Measurements from ENCODE around the gene CCM2L. TPM values are rescaled to one million over a fixed set of nuclear protein-coding genes. Genes with fewer than 3 reads are reported as not detected.

The CCM2L gene
- polyA plus RNA-seq, 3 donors from 2014 or later = not detected

DNA sequence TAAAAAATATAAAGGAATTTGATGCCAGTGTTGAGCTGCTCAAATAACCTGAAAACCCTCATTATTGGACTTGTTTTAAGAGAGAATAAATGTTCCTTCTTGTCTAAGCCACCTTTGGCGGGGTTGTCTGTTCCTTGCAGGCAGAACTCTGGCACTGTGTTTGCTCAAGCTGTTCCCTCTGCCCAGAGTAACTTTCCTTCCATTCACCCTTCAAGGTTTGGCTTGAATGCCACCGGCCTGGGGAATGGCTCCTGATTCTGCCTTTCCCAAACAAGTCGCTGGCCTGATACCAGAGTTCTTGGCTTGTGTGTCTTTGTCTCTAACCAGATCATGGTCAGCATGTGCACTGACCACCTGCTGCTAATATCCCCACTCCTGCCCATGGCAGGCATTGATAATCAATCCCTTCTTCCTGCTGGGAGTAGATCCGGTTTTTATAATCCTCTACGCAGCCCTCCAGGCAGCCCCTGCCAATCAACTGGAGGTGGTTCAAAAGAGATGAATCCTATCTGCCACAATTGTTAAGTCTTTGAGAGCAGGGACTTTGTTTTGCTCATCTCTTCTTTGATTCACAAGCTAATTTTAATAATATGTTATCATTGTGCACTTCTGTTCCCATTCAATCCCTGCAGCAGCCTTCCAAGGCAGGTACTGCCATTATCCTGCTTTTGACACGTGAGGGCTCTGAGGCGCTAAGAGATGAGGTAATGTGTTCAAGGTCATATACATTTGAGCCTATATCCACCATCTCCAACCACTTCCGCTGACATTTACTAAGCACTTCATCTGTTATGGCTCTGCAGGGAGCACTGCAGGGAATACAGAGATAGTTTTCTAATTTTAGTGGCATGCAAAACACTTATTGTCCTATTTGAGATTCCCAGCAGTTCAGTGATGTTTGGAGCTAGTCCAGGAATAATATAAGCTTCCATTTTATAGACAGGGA is 3.1 kb upstream of the CCM2L start:
- Mint-ChIP-seq H3K9me3 (no peaks in the 10 kb centered on the region), H3K4me3 (no peak overlapping the region), H3K4me1 (no peaks in the 10 kb centered on the region), H3K27me3 (ENCODE audit: low read depth in 3 of 3) (peaks cover 7 to 12% (median 8%) of the 10 kb centered on the region in 3 donors), H3K36me3 (no peaks in the 10 kb centered on the region), H3K27ac (no peak overlapping the region)
- no peak for DNase-seq

DNA sequence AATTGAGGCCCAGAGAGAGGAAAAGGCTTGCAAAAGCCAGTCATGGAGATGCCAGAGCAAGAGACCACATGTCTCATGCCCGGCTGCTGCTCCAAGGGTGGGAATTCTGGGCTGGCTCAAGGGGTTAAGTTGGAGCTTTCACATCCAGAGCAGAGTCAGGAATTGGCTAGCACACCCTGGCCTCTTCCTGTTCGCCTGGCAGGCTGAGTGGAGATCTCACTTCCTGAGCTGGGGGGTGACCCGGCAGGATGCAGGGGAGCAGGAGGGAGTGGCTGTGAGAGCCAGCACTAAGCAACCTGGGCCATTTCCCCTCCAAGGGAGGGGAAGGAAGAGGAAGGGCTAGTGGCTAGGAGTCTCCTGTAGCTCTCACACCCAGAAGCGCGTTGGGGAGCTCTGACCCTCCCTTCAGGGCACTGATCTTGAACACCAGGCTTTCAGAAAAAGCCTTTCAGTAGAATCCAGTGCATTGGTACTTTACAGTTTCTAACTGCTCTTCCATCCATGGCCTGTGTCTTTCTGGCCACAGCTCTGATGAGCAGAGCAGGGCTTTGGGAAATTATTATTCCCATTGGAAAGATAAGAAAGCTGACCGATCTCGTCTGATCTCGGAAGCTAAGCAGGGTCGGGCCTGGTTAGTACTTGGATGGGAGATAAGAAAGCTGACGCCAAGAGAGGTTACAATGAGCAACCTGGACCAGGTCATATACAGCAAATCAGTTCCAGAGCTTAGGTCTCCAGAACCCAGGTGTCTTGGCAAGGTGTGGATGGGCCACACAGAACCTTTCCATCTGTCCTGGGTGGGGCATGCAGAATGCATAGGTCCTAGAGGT is 2.2 kb upstream of the CCM2L start:
- no peak for DNase-seq
- no peaks in the 10 kb centered on the region for H3K9me3 Mint-ChIP-seq
- no peaks in the 10 kb centered on the region for H3K36me3 Mint-ChIP-seq
- H3K27ac Mint-ChIP-seq = no peak overlapping the region
- H3K27me3 Mint-ChIP-seq (ENCODE audit: low read depth in 3 of 3) = peaks cover 7 to 12% (median 8%) of the 10 kb centered on the region in 3 donors
- no peak overlapping the region for H3K4me3 Mint-ChIP-seq
- no peaks in the 10 kb centered on the region for H3K4me1 Mint-ChIP-seq

DNA sequence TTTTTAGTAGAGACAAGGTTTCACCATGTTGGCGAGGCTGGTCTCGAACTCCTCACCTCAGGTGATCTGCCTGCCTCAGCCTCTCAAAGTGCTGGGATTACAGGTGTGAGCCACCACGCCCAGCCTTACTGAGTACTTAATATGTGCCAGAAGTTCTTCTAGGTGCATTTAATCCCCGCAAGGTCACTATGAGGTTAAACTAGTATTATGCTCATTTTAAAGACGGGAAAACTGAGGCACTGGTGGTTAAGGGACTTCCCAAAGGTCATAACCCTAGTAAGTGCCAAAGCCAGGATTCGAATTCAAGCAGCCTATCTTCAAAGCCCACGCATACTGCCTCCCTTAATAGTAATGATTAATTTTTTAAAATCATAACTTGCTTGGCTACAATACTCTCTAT is 674 bp upstream of the CCM2L start:
- Mint-ChIP-seq H3K9me3 (no peaks in the 10 kb centered on the region), H3K4me1 (no peaks in the 10 kb centered on the region), H3K27me3 (ENCODE audit: low read depth in 3 of 3) (peaks cover 5 to 12% (median 8%) of the 10 kb centered on the region in 3 donors), H3K27ac (no peak overlapping the region), H3K36me3 (no peaks in the 10 kb centered on the region), H3K4me3 (no peak overlapping the region)
- DNase-seq = no peak

DNA sequence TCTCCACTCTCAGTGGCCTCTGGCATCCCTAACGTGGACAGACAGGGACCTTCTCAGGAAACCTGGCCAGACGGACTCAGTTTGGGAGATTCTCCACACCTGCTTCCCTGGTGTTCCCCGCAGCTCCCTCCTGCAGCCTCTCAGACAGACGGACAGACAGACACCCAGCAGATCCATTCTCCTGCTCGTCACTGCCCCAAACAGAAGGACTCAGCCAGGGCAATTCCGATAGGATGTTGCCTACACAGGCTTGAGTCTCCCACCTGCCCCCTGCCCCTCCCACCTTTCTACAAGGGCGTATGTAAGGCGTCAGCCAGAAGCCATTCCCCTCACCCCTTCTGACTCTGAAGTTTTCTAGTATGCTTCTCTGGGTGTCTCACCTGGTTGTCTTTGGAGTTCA is 428 bp downstream of the CCM2L start:
- no peaks in the 10 kb centered on the region for H3K9me3 Mint-ChIP-seq
- no peak overlapping the region for H3K27ac Mint-ChIP-seq
- H3K27me3 Mint-ChIP-seq (ENCODE audit: low read depth in 3 of 3) = peaks cover 5 to 13% (median 12%) of the 10 kb centered on the region in 3 donors
- no peaks in the 10 kb centered on the region for H3K36me3 Mint-ChIP-seq
- no peak overlapping the region for H3K4me3 Mint-ChIP-seq
- no peaks in the 10 kb centered on the region for H3K4me1 Mint-ChIP-seq
- no peak for DNase-seq

DNA sequence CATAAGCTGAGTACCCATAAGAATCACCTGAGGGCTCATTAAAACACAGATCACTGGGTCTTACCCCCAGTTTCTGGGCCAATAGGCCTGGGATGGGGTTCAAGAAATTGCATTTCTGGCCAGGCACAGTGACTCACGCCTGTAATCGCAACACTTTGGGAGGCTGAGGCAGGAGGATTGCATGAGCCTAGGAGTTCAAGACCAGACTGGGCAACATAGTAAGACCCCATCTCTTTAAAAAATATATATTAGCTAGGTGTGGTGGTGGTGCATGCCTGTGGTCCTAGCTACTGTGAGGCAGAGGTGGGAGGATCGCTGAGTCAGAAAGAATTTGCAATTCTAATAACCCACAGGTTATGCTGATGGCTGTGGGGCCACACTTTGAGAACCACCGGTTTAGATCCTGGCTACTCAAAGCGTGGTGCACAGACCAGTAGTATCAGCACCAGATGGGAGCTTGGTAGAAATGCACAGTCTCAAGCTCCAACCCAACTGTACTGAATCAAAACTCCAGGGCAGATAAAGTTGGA is 2.0 kb downstream of the CCM2L start:
- no peaks in the 10 kb centered on the region for H3K9me3 Mint-ChIP-seq
- no peak overlapping the region for H3K4me3 Mint-ChIP-seq
- H3K27ac Mint-ChIP-seq = no peak overlapping the region
- peaks cover 2 to 20% (median 14%) of the 10 kb centered on the region in 3 donors for H3K27me3 Mint-ChIP-seq (ENCODE audit: low read depth in 3 of 3)
- no peaks in the 10 kb centered on the region for H3K36me3 Mint-ChIP-seq
- peaks cover 0 to 4% of the 10 kb centered on the region in 2 donors for H3K4me1 Mint-ChIP-seq
- no peak for DNase-seq

DNA sequence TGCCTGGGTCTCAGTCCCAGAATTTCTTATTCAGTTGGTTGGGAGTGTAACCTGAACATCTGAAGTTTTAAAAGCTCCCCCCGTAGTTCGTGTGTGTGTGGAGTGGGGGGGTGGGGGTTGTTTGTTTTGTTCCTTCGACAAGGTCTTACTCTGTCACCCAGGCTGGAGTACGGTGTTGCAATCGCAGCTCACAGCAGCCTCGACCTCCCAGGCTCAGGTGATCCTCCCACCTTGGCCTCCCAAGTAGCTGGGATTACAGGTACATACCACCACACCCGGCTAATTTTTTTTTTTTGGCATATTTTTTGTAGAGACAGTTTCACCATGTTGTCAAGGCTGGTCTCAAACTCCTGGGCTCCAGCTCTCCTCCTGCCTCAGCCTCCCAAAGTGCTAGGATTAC is 3.1 kb downstream of the CCM2L start:
- no peak overlapping the region for H3K4me3 Mint-ChIP-seq
- peaks cover 7 to 10% of the 10 kb centered on the region in 2 donors for H3K4me1 Mint-ChIP-seq
- no peak for DNase-seq
- no peaks in the 10 kb centered on the region for H3K36me3 Mint-ChIP-seq
- H3K27ac Mint-ChIP-seq = no peak overlapping the region
- H3K9me3 Mint-ChIP-seq = no peaks in the 10 kb centered on the region
- peaks cover 2 to 23% (median 20%) of the 10 kb centered on the region in 3 donors for H3K27me3 Mint-ChIP-seq (ENCODE audit: low read depth in 3 of 3)

DNA sequence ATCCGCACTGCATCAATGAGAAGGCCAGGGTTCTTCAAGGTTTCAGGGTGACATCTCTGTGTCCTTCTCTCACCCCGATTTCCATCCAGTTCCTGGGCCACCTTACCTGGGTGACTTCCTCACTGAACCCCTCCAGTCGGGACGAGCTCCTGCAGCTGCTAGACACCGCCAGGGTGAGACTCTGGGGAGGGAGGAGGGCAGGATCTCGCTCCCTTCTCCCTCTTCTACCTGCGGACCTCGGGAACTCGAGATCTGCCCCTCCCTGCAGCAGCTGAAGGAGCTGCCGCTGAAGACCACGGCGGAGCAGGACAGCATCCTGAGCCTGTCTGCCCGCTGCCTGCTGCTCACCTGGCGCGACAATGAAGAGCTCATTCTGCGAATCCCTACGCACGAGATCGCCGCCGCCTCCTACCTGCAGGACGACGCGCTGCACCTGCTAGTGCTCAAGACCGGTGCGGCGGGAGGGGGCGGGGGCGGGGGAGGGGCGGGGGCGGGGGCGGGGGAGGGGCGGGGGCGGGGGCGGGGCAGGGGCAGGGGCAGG is 7.5 kb downstream of the CCM2L start:
- no peaks in the 10 kb centered on the region for H3K9me3 Mint-ChIP-seq
- peaks cover 0 to 7% (median 0%) of the 10 kb centered on the region in 3 donors for H3K36me3 Mint-ChIP-seq
- DNase-seq = peak in 1 of 3 donors; percentile 5
- peak overlapping the region; percentile 63 to 79 (median 73) for H3K4me3 Mint-ChIP-seq
- H3K27ac Mint-ChIP-seq = no peak overlapping the region
- H3K4me1 Mint-ChIP-seq = peaks cover 18 to 25% of the 10 kb centered on the region in 2 donors
- H3K27me3 Mint-ChIP-seq (ENCODE audit: low read depth in 3 of 3) = peaks cover 23 to 32% (median 31%) of the 10 kb centered on the region in 3 donors

DNA sequence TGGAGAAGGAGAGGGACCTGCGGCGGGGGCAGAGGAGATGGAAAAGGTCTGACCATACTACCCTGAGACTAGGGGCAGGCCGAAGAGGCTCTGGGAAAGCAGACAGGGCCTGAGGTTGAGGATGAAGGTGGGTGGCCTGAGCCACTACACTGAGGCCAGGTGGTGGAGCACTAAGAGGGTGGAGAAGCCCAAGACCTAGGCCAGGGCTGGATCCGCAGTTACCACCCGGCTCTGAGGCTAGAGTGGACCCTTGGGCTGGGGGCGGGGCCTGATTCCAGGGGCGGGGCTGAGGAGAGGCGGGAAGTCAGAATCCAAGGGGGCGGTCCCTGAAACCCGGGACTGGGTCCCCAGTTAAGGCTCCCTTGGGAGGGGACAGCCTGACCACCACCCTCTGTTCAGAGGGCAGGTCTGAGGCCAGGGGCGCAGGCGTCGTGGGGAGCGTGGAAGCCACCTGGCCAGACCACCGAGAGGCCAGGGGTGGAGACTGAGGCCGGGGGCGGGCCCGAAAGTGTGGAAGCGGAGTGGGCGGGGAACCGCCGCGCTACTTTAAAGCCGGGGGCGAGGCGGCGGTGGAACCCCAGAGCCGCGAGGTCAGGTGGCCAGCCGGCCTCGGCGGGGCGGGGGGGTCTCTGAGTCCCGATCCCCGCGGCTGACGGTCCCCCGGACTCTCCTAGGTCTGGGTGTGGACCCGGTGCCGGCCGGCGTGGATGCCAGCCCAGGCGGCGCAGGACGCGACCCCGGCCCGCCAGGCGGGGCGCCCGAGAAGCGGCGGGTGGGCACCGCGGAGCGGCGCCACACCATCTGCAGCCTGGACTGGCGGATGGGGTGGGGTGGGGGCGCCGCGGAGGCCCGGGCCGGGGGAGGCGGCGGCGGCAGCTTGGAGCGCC is 8.3 kb downstream of the CCM2L start:
- Mint-ChIP-seq H3K9me3 (no peaks in the 10 kb centered on the region), H3K4me1 (peaks cover 18 to 25% of the 10 kb centered on the region in 2 donors), H3K36me3 (peaks cover 0 to 7% (median 0%) of the 10 kb centered on the region in 3 donors), H3K4me3 (peak overlapping the region; percentile 71 to 85 (median 79)), H3K27ac (no peak overlapping the region), H3K27me3 (ENCODE audit: low read depth in 3 of 3) (peaks cover 27 to 37% (median 32%) of the 10 kb centered on the region in 3 donors)
- DNase-seq = peak; percentile 15 to 35 (median 23)

DNA sequence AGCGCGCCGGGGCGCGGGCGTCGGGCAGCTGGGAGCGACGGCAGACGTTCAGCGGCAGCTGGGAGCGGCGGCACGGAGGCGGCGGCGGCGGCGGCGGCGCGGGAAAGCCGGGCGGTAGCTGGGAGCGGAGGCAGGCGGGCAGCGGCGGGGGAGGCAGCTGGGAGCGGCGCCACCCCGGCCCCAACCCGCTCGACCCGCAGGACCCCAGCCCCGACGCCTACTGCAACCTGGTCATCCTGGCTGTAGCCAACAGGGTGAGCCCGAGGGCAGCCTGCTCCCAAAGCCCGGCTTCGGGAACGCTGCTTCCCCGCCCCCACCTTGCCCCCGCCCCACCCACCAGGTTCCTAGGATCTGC is 8.9 kb downstream of the CCM2L start:
- H3K27ac Mint-ChIP-seq = no peak overlapping the region
- H3K27me3 Mint-ChIP-seq (ENCODE audit: low read depth in 3 of 3) = peaks cover 28 to 40% (median 36%) of the 10 kb centered on the region in 3 donors
- H3K4me3 Mint-ChIP-seq = peak overlapping the region; percentile 86 to 92 (median 87)
- peaks cover 18 to 25% of the 10 kb centered on the region in 2 donors for H3K4me1 Mint-ChIP-seq
- peaks cover 0 to 7% (median 0%) of the 10 kb centered on the region in 3 donors for H3K36me3 Mint-ChIP-seq
- H3K9me3 Mint-ChIP-seq = no peaks in the 10 kb centered on the region
- DNase-seq = no peak

DNA sequence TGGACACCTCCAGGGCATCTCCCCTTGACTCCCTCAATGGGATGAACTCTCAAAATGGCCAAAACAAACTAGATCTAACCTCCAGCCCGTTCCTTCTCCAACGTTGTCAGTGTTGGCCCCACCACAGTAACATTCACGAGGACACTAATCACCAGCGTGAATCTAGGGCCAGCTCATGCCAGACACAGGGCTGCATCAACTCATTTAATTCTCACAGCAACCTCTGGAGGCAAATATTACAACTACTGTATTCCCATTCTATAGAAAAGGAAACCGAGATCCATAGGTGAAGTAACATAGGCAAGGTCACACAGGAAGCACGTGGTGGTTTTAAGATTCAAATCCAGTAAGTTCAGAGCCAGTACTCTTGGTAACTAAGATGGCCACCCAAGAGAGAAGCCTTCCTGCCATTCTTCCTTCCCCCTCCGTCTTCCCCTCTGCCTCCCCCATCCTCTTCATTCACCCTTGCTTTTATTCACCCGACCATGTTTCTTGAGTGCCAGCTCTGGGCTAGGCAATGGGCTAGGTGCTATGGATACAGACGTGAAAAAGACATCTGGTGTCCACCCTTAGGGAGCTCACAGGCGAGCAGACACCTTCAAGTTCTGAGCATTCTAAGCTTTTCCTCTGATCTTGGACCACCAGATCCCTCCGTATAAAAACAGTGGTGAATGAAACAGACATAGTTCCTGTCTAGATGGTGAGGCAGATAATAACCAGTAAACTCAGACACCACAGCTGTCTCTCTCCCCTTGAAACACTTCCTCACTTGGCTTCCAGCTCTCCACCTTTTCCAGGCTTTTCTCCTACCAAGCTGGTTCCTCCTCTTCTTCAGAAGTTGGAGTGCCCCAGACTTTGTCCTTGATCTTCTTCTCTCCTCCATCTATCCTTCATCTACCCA is 9.6 kb downstream of the CCM2L start:
- no peak for DNase-seq
- Mint-ChIP-seq H3K36me3 (peaks cover 0 to 7% (median 0%) of the 10 kb centered on the region in 3 donors), H3K9me3 (no peaks in the 10 kb centered on the region), H3K27ac (no peak overlapping the region), H3K4me1 (peaks cover 18 to 25% of the 10 kb centered on the region in 2 donors), H3K4me3 (peak overlapping the region; percentile 86 to 92 (median 87)), H3K27me3 (ENCODE audit: low read depth in 3 of 3) (peaks cover 28 to 40% (median 36%) of the 10 kb centered on the region in 3 donors)

DNA sequence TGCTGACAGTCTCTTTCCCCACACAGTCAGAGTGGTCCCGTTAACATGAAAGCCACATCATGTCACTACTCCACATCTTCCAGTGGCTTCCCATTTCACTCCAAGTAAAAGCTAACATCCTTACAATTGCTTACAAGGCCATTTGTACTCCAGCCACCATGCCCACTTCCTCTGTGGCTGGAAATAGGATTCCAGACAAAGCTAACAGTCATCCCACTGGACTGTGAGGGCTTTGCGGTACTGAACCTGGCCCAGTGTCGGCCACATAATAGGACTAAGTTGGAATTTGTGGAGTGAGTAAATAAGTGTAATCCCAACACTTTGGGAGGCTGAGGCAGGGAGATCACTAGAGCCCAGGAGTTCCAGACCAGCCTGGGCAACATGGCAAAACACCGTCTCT is 10.9 kb downstream of the CCM2L start:
- DNase-seq = no peak
- Mint-ChIP-seq H3K4me3 (peak overlapping the region in 1 of 5 donors; percentile 34), H3K4me1 (peaks cover 18 to 25% of the 10 kb centered on the region in 2 donors), H3K9me3 (no peaks in the 10 kb centered on the region), H3K27me3 (ENCODE audit: low read depth in 3 of 3) (peaks cover 28 to 39% (median 31%) of the 10 kb centered on the region in 3 donors), H3K36me3 (peaks cover 0 to 7% (median 0%) of the 10 kb centered on the region in 3 donors), H3K27ac (no peak overlapping the region)
